Esophagus muscularis mucosa (tissue), 4 donors: ENCODE measurements around the gene EBI3.

Source experiments
- CTCF ChIP-seq, 3 experiments: fragments of 200-600 bp in 2 of 3; fragments of 450-650 bp in 1 of 3; sonication (generic) in 2 of 3; IDR thresholded peaks; one replicate each; pipeline ENCODE4 v1.5.1; 2017 to 2019; ENCODE audit warnings: antibody characterized with exemption in 3 of 3, mild to moderate bottlenecking in 2 of 3, moderate library complexity in 1 of 3
- EP300 ChIP-seq: sonication (generic); formaldehyde crosslinking; IDR thresholded peaks from one replicate; pipeline ENCODE4 v1.6.1; 2017; ENCODE audit warnings: antibody characterized with exemption
- POLR2A ChIP-seq: fragments of 450-650 bp; IDR thresholded peaks from one replicate; pipeline ENCODE4 v1.6.1; 2017; ENCODE audit warnings: antibody characterized with exemption, moderate library complexity, mild to moderate bottlenecking, low read depth
- POLR2AphosphoS5 ChIP-seq, 2 donors: sonication (generic); formaldehyde crosslinking; IDR thresholded peaks; one replicate each; pipeline ENCODE4 v1.6.1; 2017; ENCODE audit warnings: antibody characterized with exemption in 2 of 2

- no peak for TF ChIP-seq EP300
- no peak for TF ChIP-seq POLR2AphosphoS5 (IDR thresholded peaks at IDR 0.05)
- TF ChIP-seq POLR2A = no peak
- no peak for TF ChIP-seq CTCF (IDR thresholded peaks at IDR 0.05)
These were observed 16.2 kb upstream of the EBI3 start for GRCh38 chr19:4213116-4213515.
